Measurements from ENCODE around the gene EEF1AKMT2.

DNA sequence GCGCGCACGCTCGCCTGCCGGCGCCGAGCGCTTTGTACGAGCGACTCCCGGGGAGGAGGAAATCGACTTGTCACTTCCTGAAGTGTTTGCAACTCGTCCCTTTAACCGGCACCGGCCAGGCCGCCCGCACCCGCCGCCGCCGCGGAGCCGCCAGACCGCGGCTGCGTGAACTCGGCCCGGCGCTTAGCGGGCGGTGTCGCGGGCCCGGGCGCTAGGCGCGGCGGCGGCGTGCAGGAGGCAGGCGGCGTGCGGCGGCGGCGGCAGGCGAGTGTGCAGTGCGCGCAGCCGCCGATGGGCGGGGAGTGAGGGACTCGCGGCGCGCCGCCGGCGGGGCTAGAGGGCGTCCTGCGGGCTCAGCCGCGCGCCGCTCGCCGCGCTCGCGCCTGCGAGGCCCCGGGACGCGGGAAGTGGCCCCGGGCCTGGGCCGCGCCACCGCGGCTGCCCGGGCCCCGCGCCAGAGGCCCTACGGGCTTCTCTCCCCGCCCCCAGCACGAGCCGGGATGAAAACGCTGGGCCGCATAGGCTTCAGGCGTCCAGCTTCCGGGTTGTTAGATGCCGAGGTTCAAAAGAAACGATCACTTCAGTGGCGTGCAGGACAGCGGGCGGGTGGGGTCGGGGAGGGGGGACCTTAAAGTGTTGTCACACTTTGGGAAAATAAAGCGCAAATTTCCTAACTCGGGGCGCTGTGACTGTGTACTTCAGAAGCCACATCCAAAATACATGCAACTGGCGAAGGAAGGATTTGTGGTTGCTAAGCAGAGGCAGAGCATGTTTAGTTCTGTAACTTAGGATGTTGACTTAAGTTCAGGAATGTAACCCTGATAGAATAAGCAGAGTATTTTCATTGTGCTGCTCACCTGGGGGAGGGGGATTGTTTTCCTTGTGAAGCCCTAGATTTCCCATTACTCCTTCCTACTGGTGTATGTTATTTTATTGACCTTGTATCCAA is 47.3 kb downstream of the EEF1AKMT2 start, which contains the start of gene FAM53B:
- TF ChIP-seq, protein P1, sequence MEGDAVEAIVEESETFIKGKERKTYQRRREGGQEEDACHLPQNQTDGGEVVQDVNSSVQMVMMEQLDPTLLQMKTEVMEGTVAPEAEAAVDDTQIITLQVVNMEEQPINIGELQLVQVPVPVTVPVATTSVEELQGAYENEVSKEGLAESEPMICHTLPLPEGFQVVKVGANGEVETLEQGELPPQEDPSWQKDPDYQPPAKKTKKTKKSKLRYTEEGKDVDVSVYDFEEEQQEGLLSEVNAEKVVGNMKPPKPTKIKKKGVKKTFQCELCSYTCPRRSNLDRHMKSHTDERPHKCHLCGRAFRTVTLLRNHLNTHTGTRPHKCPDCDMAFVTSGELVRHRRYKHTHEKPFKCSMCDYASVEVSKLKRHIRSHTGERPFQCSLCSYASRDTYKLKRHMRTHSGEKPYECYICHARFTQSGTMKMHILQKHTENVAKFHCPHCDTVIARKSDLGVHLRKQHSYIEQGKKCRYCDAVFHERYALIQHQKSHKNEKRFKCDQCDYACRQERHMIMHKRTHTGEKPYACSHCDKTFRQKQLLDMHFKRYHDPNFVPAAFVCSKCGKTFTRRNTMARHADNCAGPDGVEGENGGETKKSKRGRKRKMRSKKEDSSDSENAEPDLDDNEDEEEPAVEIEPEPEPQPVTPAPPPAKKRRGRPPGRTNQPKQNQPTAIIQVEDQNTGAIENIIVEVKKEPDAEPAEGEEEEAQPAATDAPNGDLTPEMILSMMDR (conservative IDR thresholded peaks at IDR 0.05 in 1 of 2, IDR thresholded peaks at IDR 0.05 in 1 of 2; ENCODE audit: low read depth in 1 of 2, low read length in 2 of 2): no peak
- no peak for TF ChIP-seq EZH2 (IDR thresholded peaks at IDR 0.05; ENCODE audit: low read length, missing control alignments)

Measured in fibroblast of lung (primary cell).